ENCODE results near the gene ANKLE2. TPM values are rescaled to one million over a fixed set of nuclear protein-coding genes. Genes with fewer than 3 reads are reported as not detected.

Gene ANKLE2
- total and polyA plus RNA-seq, 2 of the 8 experiments (the other 6 are each of a cell fraction or from before 2014, with no cell fraction given), result 41.0 to 64.9 TPM

- H3K14ac ChIP-seq (ENCODE audit: insufficient read length), result no peak overlapping the region
- H3K23me2 ChIP-seq (ENCODE audit: low read depth, low read length), result peaks cover 3% of the 10 kb centered on the region; the same call in 1 of the 2 replicates
- no peaks in the 10 kb centered on the region for H3K27me3 ChIP-seq (replicated peaks in 1 of 4; ENCODE audit: control insufficient read depth in 3 of 4, extremely low read depth in 1 of 4, insufficient read depth in 3 of 4, low read length in 3 of 4)
- no peaks in the 10 kb centered on the region for H3K4me1 ChIP-seq (replicated peaks in 1 of 4; ENCODE audit: control insufficient read depth in 3 of 4, insufficient read depth in 4 of 4, low read length in 3 of 4)
- H3K79me1 ChIP-seq (ENCODE audit: low read depth, low read length), result peaks cover 3% of the 10 kb centered on the region
- H4K5ac ChIP-seq (ENCODE audit: insufficient read length, low read depth, low read length), result no peak overlapping the region
- H4K91ac ChIP-seq (replicated peaks; ENCODE audit: insufficient read length, low read length), result no peak overlapping the region
- H4K20me1 ChIP-seq (replicated peaks in 1 of 2; ENCODE audit: control insufficient read depth in 1 of 2, insufficient read depth in 2 of 2, low read length in 2 of 2), result peaks cover 0 to 8% of the 10 kb centered on the region in 2 experiments
- peaks cover 21 to 53% (median 40%) of the 10 kb centered on the region in 4 experiments for H3K36me3 ChIP-seq (ENCODE audit: control insufficient read depth in 2 of 4, insufficient read depth in 4 of 4, low read length in 3 of 4)
- whole genome bisulfite sequencing, 2 experiments (ENCODE audit: extremely low coverage in 1 of 2, insufficient coverage in 1 of 2, insufficient read length in 1 of 2, insufficient replicate concordance in 2 of 2, low coverage in 1 of 2, low lambda C conversion rate in 2 of 2, missing lambda C conversion rate in 1 of 2), result 90% methylated on average over 12 of the region's 12 CpGs; no CpG with 5 or more reads in 1 of the 2 experiments
- H3K79me2 ChIP-seq (ENCODE audit: control insufficient read depth in 1 of 2, insufficient read depth in 2 of 2, low read length in 2 of 2), result no peaks in the 10 kb centered on the region
- no peak overlapping the region for H3K9ac ChIP-seq (replicated peaks in 1 of 4; ENCODE audit: extremely low read depth in 1 of 4, low read depth in 3 of 4, low read length in 3 of 4)
- DNase-seq (ENCODE audit: low read depth in 1 of 2, low spot score in 2 of 2) (no peak), FAIRE-seq (no peak)
- H2AK5ac ChIP-seq (ENCODE audit: low read depth, low read length), result no peak overlapping the region
- no peak overlapping the region for H3K23ac ChIP-seq (ENCODE audit: insufficient read length)
- no peak overlapping the region for H3K4ac ChIP-seq (replicated peaks; ENCODE audit: insufficient read length, low read depth, low read length)
- H3K56ac ChIP-seq (replicated peaks; ENCODE audit: insufficient read length, low read depth, low read length), result no peak overlapping the region
- no peak overlapping the region for H3K18ac ChIP-seq (ENCODE audit: extremely low read depth, low read length)
- CTCF ChIA-PET (ENCODE audit: partially characterized antibody), result no interaction called here
- no peak overlapping the region for H2BK20ac ChIP-seq (ENCODE audit: low read length)
- H2BK12ac ChIP-seq (ENCODE audit: low read depth, low read length), result no peak overlapping the region
- no peak overlapping the region for H3K4me3 ChIP-seq (ENCODE audit: extremely low read depth in 1 of 4, insufficient read depth in 2 of 4, low read depth in 3 of 4, low read length in 4 of 4)
- no peak overlapping the region for H4K8ac ChIP-seq (ENCODE audit: extremely low read depth, insufficient read depth, low read length)
- no peak overlapping the region for H2BK5ac ChIP-seq (ENCODE audit: low read depth, low read length)
- no peak overlapping the region for H3K27ac ChIP-seq (ENCODE audit: low read depth, low read length)
- no peak overlapping the region for H2BK120ac ChIP-seq (replicated peaks; ENCODE audit: low read depth, low read length)
- H2AFZ ChIP-seq (ENCODE audit: low read length), result no peak overlapping the region
- no peak overlapping the region for H3K4me2 ChIP-seq (ENCODE audit: insufficient read depth in 1 of 2, low read depth in 2 of 2, low read length in 2 of 2)
- POLR2A ChIA-PET (ENCODE audit: partially characterized antibody), result interaction anchor here (0.6 to 1.4 kb wide), 3 partner anchors 12 to 70 kb away, joined by 3 read pairs; no protein-coding TSS in a partner anchor
- H2BK15ac ChIP-seq (ENCODE audit: low read length), result no peak overlapping the region
- H3K9me3 ChIP-seq (ENCODE audit: insufficient read depth in 2 of 2, low read depth in 1 of 2, low read length in 1 of 2), result no peaks in the 10 kb centered on the region
- TF ChIP-seq SP4 (IDR thresholded peaks at IDR 0.05; ENCODE audit: low read length) (no peak), CHD1 (IDR thresholded peaks at IDR 0.05; ENCODE audit: low read depth, low read length) (no peak), SP2 (IDR thresholded peaks at IDR 0.05; ENCODE audit: low read length) (no peak), TBP (IDR thresholded peaks at IDR 0.05; ENCODE audit: low read depth, low read length) (no peak), ATF3 (IDR thresholded peaks at IDR 0.05; ENCODE audit: insufficient read depth, low read depth, low read length) (no peak), HDAC6 (IDR thresholded peaks at IDR 0.05; ENCODE audit: low read depth, low read length) (no peak), NANOG (IDR thresholded peaks at IDR 0.05; ENCODE audit: insufficient read depth, low read depth, low read length, poor library complexity, severe bottlenecking) (no peak), POLR2AphosphoS5 (IDR thresholded peaks at IDR 0.05; ENCODE audit: low read depth, low read length) (no peak), TAF7 (optimal IDR thresholded peaks at IDR 0.05; ENCODE audit: borderline replicate concordance, low read depth, low read length) (no peak), CBX8 (IDR thresholded peaks at IDR 0.05; ENCODE audit: borderline replicate concordance, low read depth, low read length) (no peak), CTCF (IDR thresholded peaks at IDR 0.05; ENCODE audit: control extremely low read depth in 1 of 3, insufficient read depth in 1 of 3, low read depth in 1 of 3, low read length in 3 of 3) (no peak)
Measured at GRCh38 chr12:132781938-132782337, 20.3 kb upstream of the ANKLE2 start.

Measured in H1 (cell line).